GM12865 (cell line): ENCODE results near the gene FPR3.

Experiments used
- DNase-seq: peaks from one replicate; pipeline ENCODE4 v3.0.0; 2010; ENCODE audit warnings: low read depth
- H3K4me3 ChIP-seq: 2 replicates; pipeline ENCODE4 v1.5.1; 2011; ENCODE audit warnings: mild to moderate bottlenecking, low read depth, low read length, control low read depth
- CTCF ChIP-seq: IDR thresholded peaks from 2 replicates; pipeline ENCODE4 v1.5.1; 2011; ENCODE audit warnings: low read length, control low read depth, low read depth, inconsistent platforms; ENCODE audit not compliant: insufficient read depth; ENCODE audit errors: missing control alignments

The FPR3 gene

GRCh38 chr19:51781999-51782398 is 13.0 kb upstream of the FPR3 start:
- DNase-seq, result no peak
- no peak overlapping the region for H3K4me3 ChIP-seq
- TF ChIP-seq CTCF, result no peak

- H3K4me3 ChIP-seq, result no peak overlapping the region
- DNase-seq, result peak; percentile 1
- no peak for TF ChIP-seq CTCF
Observed at GRCh38 chr19:51783372-51783771, 11.6 kb upstream of the FPR3 start.

GRCh38 chr19:51784109-51784785 is 10.7 kb upstream of the FPR3 start:
- DNase-seq, result no peak
- TF ChIP-seq CTCF, result no peak
- H3K4me3 ChIP-seq, result no peak overlapping the region

GRCh38 chr19:51784922-51785690 is 9.9 kb upstream of the FPR3 start:
- no peak for TF ChIP-seq CTCF
- DNase-seq, result peak; percentile 37
- H3K4me3 ChIP-seq, result no peak overlapping the region

GRCh38 chr19:51786646-51787494 is 8.1 kb upstream of the FPR3 start:
- no peak for DNase-seq
- no peak for TF ChIP-seq CTCF
- no peak overlapping the region for H3K4me3 ChIP-seq

GRCh38 chr19:51788029-51788428 is 6.9 kb upstream of the FPR3 start:
- no peak overlapping the region for H3K4me3 ChIP-seq
- no peak for TF ChIP-seq CTCF
- DNase-seq, result no peak
